ENCODE data around the gene BYSL. TPM values are rescaled to one million over a fixed set of nuclear protein-coding genes. Genes with fewer than 3 reads are reported as not detected.
"Not testable (repeated sequence)": the region's sequence is repeated elsewhere in the genome, so short reads cannot be mapped to it uniquely, and the experiment has no call there.

Gene BYSL
- total RNA-seq, 4 donors from 2014 or later, result 6.3 to 19.4 (median 13.0) TPM

- H3K36me3 ChIP-seq, result peaks cover 0 to 11% (median 0%) of the 10 kb centered on the region in 3 donors
- H3K4me1 ChIP-seq, result peaks cover 41 to 62% (median 46%) of the 10 kb centered on the region in 3 donors
- no peaks in the 10 kb centered on the region for H3K27me3 ChIP-seq
- H3K4me3 ChIP-seq, result peak within 1 kb of the TSS; percentile 53 to 93 (median 68)
- TF ChIP-seq POLR2A (IDR thresholded peaks at IDR 0.05), result peak in 2 of 4 donors; percentile 24 to 41
- peak in 1 of 6 experiments; percentile 5 for TF ChIP-seq CTCF (IDR thresholded peaks at IDR 0.05)
- peak within 1 kb of the TSS; percentile 74 to 90 (median 86) for H3K27ac ChIP-seq
- intact Hi-C loops (cut with DNase I), result no loop called here
- no peaks in the 10 kb centered on the region for H3K9me3 ChIP-seq
- DNase-seq, result peak; percentile 50
- WGBS, 2 donors, result 0 to 1% methylated on average over 3 to 12 of the region's 87 CpGs
Measured at GRCh38 chr6:41941280-41942066, 20.2 kb downstream of the BYSL start, which contains the start of gene CCND3. Gene CCND3 (minus strand): TSS chr6:41941808. CDS start chr6:41941649, 159 bp downstream.

- no peak for DNase-seq
- Histone ChIP-seq H3K27me3 (no peaks in the 10 kb centered on the region), H3K36me3 (peaks cover 0 to 3% (median 0%) of the 10 kb centered on the region in 3 donors), H3K27ac (peak overlapping the region; percentile 74 to 90 (median 86)), H3K9me3 (no peaks in the 10 kb centered on the region), H3K4me3 (peak overlapping the region; percentile 53 to 93 (median 68)), H3K4me1 (peaks cover 34 to 54% (median 41%) of the 10 kb centered on the region in 3 donors)
- intact Hi-C loops (cut with DNase I), result no loop called here
- TF ChIP-seq POLR2A (IDR thresholded peaks at IDR 0.05), result no peak
- TF ChIP-seq CTCF (IDR thresholded peaks at IDR 0.05), result no peak
- 39 to 47% methylated on average over 12 to 16 of the region's 20 CpGs for WGBS, 2 donors
Measured at GRCh38 chr6:41942067-41942851, 21.0 kb downstream of the BYSL start.

- 88 to 93% methylated on average over 10 to 14 of the region's 14 CpGs for WGBS, 2 donors
- H3K4me3 ChIP-seq; H3K36me3 ChIP-seq; H3K27ac ChIP-seq; intact Hi-C loops (cut with DNase I); H3K9me3 ChIP-seq; DNase-seq; H3K27me3 ChIP-seq: not testable (repeated sequence)
- H3K4me1 ChIP-seq, result peaks cover 32 to 48% (median 35%) of the 10 kb centered on the region in 3 donors
Measured at GRCh38 chr6:41942882-41943281, 21.6 kb downstream of the BYSL start.

- peaks cover 27 to 42% (median 29%) of the 10 kb centered on the region in 3 donors for H3K4me1 ChIP-seq
- intact Hi-C loops (cut with DNase I), result no loop called here
- no peaks in the 10 kb centered on the region for H3K9me3 ChIP-seq
- no peaks in the 10 kb centered on the region for H3K27me3 ChIP-seq
- no peak for TF ChIP-seq CTCF (IDR thresholded peaks at IDR 0.05)
- no peak for TF ChIP-seq POLR2A (IDR thresholded peaks at IDR 0.05)
- H3K4me3 ChIP-seq, result no peak overlapping the region
- H3K36me3 ChIP-seq, result no peaks in the 10 kb centered on the region
- H3K27ac ChIP-seq, result no peak overlapping the region
- DNase-seq, result no peak
Measured at GRCh38 chr6:41943456-41943855, 22.2 kb downstream of the BYSL start.

- Histone ChIP-seq H3K27ac (no peak overlapping the region), H3K36me3 (peaks cover 0 to 6% (median 0%) of the 10 kb centered on the region in 3 donors), H3K4me1 (peaks cover 0 to 3% (median 0%) of the 10 kb centered on the region in 3 donors), H3K9me3 (no peaks in the 10 kb centered on the region), H3K27me3 (no peaks in the 10 kb centered on the region), H3K4me3 (no peak overlapping the region)
- DNase-seq, result no peak
- TF ChIP-seq CTCF (IDR thresholded peaks at IDR 0.05) (no peak), POLR2A (IDR thresholded peaks at IDR 0.05) (no peak)
- WGBS, 2 donors, result 81 to 83% methylated on average over 10 of the region's 10 CpGs
- intact Hi-C loops (cut with DNase I), result no loop called here
Measured at GRCh38 chr6:41947581-41948220, 26.4 kb downstream of the BYSL start.

Data from esophagus squamous epithelium (tissue), 5 donors.